ENCODE data around the gene BCO1.

DNA sequence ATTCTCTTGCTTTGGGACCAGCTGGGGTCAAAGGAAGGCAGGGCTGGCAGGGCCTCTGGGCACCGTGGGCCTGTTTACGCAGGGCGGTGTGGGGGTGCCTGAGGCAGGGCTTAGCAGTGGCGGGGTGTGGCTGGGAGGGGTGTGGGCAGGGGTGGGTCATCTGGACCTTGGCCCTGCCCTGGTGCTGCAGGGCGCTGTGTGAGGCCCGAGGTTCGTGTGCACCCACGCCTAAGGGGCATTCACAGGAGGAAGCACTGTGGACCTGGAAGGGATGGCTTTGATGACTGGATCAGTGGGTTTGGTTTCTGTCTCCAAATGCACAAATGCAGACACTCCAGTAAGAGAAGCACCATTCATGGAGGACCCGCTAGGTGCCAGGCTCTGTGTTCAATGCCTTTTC is 37.3 kb downstream of the BCO1 start:
- no peak for TF ChIP-seq YY1 (tag by site-specific recombination; IDR thresholded peaks at IDR 0.05)
- no peak for TF ChIP-seq ZNF155 (tag by site-specific recombination; IDR thresholded peaks at IDR 0.05)
- TF ChIP-seq, protein P1, sequence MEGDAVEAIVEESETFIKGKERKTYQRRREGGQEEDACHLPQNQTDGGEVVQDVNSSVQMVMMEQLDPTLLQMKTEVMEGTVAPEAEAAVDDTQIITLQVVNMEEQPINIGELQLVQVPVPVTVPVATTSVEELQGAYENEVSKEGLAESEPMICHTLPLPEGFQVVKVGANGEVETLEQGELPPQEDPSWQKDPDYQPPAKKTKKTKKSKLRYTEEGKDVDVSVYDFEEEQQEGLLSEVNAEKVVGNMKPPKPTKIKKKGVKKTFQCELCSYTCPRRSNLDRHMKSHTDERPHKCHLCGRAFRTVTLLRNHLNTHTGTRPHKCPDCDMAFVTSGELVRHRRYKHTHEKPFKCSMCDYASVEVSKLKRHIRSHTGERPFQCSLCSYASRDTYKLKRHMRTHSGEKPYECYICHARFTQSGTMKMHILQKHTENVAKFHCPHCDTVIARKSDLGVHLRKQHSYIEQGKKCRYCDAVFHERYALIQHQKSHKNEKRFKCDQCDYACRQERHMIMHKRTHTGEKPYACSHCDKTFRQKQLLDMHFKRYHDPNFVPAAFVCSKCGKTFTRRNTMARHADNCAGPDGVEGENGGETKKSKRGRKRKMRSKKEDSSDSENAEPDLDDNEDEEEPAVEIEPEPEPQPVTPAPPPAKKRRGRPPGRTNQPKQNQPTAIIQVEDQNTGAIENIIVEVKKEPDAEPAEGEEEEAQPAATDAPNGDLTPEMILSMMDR (tag by site-specific recombination; IDR thresholded peaks at IDR 0.05), result no peak
- no peak for TF ChIP-seq ZNF561 (tag by site-specific recombination; IDR thresholded peaks at IDR 0.05; ENCODE audit: borderline replicate concordance)
- TF ChIP-seq KLF7 (tag by site-specific recombination; IDR thresholded peaks at IDR 0.05; ENCODE audit: borderline replicate concordance), result no peak
- TF ChIP-seq ZNF777 (tag by site-specific recombination; IDR thresholded peaks at IDR 0.05; ENCODE audit: borderline replicate concordance), result no peak
- TF ChIP-seq ZNF274 (IDR thresholded peaks at IDR 0.05; ENCODE audit: low read length), result no peak
- TF ChIP-seq ZNF274 (tag by site-specific recombination; IDR thresholded peaks at IDR 0.05; ENCODE audit: borderline replicate concordance), result no peak
- no peak for TF ChIP-seq ZNF184 (tag by site-specific recombination; IDR thresholded peaks at IDR 0.05)
- TF ChIP-seq, protein P2, sequence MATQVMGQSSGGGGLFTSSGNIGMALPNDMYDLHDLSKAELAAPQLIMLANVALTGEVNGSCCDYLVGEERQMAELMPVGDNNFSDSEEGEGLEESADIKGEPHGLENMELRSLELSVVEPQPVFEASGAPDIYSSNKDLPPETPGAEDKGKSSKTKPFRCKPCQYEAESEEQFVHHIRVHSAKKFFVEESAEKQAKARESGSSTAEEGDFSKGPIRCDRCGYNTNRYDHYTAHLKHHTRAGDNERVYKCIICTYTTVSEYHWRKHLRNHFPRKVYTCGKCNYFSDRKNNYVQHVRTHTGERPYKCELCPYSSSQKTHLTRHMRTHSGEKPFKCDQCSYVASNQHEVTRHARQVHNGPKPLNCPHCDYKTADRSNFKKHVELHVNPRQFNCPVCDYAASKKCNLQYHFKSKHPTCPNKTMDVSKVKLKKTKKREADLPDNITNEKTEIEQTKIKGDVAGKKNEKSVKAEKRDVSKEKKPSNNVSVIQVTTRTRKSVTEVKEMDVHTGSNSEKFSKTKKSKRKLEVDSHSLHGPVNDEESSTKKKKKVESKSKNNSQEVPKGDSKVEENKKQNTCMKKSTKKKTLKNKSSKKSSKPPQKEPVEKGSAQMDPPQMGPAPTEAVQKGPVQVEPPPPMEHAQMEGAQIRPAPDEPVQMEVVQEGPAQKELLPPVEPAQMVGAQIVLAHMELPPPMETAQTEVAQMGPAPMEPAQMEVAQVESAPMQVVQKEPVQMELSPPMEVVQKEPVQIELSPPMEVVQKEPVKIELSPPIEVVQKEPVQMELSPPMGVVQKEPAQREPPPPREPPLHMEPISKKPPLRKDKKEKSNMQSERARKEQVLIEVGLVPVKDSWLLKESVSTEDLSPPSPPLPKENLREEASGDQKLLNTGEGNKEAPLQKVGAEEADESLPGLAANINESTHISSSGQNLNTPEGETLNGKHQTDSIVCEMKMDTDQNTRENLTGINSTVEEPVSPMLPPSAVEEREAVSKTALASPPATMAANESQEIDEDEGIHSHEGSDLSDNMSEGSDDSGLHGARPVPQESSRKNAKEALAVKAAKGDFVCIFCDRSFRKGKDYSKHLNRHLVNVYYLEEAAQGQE (tag by site-specific recombination; IDR thresholded peaks at IDR 0.05), result no peak
- TF ChIP-seq HOXA7 (CRISPR knock-in tag; IDR thresholded peaks at IDR 0.05; ENCODE audit: borderline replicate concordance), result no peak
- no peak for TF ChIP-seq ZBTB21 (tag by site-specific recombination; IDR thresholded peaks at IDR 0.05)

All from HEK293 (cell line).